GM11168 (cell line): Measurements from ENCODE around the gene SEMA3E.
"Not testable (repeated sequence)": the region's sequence is repeated elsewhere in the genome, so short reads cannot be mapped to it uniquely, and the experiment has no call there.

Experiments used
- in situ Hi-C: fragments of 300-500 bp; cut with MboI; formaldehyde crosslinking; loops from one replicate; pipeline ENCODE4 v1.12.0; 2022; ENCODE audit warnings: low sequenced_read_pairs; ENCODE audit not compliant: unreplicated experiment

SEMA3E gene

DNA sequence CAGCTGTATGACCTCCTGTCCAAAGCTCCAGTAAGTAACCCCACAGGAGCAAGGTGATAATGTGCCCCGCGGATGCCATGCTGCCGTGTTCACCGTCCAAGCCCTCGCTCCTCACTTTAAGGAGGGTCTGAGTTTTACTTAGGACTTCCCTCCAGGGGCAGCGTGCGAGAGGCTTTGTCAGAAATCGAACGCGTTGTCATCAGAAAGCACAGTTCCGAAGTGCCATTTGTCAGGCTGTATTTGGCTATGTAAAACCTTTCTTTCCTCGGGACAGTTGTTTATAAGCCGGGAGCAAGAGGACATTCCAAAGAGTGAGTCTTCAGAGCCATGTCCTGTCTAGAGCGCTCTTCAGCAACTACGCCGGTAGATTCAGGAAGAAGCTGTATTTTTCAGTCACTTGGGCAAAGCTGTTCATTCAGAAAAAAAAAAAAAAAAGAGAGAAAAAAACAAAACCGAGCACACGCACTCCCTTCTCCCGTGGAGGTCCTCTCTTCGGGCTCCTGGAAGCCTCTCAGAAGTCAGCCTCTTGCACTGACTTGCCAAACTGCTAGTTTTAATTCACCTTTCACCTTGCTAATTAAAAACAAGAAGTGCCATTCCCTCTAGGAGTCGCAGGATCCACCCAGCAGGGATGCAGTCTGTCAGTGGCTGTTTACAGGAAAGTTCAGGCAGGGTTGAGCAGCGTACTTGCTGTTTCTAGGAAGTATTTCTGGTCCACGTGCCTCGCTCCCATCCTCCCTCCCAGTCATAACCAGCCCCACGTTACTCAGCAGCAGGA lies at the start of gene SEMA3E:
Gene SEMA3E, minus strand, starts transcription at position 676 of the 778 bp plus-strand sequence.
- in situ Hi-C loops, result no loop called here

DNA sequence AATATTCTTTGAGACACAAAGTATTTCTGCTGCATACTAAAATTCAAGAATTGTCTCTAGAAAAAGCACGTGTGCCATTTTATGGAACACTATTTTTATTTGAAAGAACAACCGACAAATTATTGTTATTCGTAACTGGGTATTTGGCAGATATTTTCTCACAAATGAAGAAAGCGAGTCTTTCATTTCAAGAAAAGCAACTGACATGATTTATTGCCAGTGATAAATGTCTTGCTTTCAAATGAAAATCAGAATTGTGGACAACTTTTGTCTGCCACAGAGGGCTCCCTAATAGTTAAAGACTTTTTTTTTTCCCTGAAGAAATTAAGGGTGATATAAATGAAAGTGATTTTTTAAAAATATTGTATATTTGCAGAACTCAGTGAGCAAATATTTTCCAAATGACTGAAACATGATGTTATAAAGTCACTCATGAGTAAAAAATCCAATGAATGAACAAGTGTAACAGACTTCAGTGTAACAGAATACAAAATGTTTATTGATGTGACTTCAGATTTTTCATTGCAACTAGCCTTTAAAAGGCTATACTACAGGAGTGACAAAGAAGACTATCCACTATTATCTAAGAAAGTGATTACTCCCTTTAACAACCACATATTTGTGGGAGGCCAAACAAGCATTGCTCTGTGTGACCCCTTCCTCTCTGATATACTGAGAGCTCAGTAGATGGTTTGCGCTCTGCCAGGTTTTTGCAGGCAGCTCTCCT lies 49.0 kb upstream of the SEMA3E start:
- in situ Hi-C loops, result no loop called here

DNA sequence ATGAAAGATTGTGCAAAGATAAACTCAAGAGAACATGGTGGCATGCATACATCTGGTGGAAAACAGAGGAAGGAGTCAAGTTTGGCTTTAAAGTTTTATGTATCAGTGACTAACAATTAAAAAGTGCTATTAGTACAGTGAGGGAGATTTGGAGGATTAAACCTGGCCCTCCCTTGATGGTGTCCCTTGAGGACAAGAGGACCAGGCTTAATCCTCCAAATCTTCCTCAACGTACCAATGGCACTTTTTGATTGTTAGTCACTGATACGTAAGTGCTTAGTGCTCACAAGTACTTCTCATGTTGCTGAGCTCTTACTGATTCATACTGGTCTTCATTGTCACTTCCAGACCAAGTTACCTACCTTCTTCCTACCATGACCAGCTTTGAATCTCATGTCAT lies 47.2 kb upstream of the SEMA3E start:
- in situ Hi-C loops, result no loop called here

DNA sequence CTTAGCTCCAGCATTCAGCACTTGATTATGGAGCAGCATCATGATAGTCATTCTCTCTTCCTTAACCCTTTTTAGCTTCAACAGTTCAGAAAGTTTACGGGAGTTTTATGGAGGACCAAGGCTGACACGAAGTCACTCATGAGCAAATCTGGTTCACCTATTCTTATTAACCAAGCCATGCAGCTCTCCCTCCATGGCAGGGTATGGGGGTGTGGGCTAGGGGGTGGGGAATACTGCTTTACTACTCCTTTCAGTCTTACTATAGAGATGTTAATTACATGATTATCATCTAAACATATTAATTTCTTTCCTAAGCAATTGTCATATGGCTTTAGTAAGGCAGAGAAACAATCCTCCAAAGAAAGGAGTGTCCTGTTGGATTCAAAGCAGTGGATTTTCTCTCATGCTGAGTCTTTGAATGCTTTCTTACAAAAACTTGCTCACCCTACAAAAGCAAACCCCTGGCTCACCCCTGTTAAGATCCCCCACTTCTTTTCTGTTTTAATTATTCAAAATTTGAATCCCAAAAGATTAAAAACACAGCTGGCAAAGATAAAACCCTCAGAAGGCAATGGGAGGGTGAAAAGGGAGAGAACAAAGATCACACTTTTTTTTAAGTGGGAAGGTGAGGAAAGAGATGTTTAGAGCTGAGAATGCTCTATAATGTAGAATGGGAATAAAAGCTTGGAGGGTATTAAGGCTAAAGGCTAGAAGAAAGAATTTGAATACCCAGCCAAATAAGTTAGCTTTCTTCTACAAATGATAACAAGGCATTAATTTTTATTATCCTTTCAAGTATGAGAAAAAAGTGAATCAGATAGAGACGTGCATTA lies 46.4 kb upstream of the SEMA3E start:
- in situ Hi-C loops, result no loop called here

DNA sequence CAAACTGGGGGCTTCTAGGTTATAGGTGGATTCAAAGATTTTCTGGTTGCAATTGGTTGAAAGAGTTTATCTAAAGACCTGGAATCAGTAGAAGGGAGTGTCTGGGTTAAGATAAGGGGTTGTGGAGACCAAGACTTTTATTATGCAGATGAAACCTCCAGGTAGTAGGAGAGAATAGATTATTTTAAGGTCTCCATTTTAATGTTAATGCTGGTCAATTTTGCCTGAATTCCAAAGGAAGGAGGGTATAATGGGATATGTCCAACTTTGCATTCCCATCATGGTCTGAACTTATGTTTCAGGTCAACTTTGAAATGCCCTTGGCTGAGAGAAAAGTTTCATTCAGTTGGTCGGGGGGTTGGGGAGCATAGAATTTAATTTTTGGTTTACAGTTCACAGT lies 44.3 kb upstream of the SEMA3E start:
- in situ Hi-C loops, result no loop called here

DNA sequence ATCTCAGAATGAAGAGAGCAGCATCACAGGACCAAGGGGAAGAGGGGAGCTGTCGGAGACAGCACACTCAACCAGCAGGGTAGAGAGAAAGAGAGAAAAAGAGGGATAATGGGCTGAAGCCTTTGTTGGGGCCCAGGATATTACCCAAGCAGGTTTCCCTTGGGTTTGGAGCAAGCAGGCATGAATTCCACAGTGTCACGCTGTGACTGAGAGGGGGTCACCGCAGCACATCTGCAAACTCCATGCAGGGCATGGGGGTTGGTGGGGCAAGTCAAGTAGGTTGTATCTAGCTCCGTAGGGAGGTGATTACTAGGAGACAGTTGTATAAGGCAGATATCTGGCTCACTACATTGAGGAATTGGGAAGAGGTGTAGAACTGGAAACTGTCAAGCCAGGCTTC lies 42.2 kb upstream of the SEMA3E start:
- in situ Hi-C loops, result no loop called here

DNA sequence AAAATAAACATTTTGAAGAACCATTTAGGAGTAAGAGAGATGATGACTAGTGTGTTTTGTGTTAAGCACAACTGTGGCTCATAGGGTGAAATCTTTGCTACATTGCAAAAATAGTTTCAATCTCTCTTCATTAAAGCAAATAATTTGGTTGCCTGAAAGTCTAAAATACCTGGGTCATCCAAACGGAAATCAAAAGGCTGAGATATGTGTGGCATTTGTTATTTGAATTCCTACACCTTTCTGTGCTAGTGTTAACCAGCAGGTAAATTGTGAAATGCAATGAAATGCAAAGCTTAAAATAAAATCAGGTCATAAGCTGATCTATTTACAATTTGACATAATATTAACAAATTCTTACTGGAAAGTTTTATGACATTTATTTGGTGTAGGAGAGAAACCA lies 40.9 kb upstream of the SEMA3E start:
- in situ Hi-C loops, result no loop called here

DNA sequence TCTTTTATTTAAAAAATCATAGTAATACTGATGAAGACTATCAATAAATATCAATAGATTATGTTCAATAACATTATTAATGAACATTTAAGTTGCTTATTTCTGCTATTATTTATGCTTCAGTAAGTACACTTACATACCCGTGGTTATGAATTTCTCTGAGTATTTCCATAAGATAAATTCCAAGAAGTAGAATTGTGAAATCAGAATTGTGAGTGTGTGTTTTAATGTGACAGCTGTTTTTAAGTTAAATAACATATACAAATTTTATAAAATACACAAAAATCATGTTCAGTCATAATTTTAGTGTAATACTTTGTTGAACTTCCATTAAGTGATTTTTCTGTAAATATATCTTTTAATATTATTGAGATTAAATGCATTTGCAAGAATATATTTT lies 37.5 kb upstream of the SEMA3E start:
- in situ Hi-C loops, result no loop called here

DNA sequence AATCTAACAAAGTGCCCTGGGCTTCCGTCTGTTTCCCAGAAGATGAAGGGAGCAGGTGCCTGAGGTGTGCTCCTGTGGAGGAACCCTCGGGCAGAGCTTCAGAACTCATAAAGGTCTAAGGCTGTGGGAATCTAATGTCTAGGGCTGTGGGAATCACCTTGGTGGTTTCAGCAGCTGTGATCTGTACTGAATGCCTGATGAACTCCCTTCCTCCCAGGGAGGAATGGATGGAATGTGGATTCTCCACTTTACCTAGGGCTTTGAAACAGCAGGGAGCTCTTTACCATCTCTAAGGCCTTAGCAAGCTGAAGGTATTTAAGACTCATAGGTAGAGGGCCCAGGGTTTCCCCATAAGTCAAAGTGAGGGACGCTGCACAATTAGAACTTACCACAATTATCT lies 36.0 kb upstream of the SEMA3E start:
- in situ Hi-C loops, result no loop called here

DNA sequence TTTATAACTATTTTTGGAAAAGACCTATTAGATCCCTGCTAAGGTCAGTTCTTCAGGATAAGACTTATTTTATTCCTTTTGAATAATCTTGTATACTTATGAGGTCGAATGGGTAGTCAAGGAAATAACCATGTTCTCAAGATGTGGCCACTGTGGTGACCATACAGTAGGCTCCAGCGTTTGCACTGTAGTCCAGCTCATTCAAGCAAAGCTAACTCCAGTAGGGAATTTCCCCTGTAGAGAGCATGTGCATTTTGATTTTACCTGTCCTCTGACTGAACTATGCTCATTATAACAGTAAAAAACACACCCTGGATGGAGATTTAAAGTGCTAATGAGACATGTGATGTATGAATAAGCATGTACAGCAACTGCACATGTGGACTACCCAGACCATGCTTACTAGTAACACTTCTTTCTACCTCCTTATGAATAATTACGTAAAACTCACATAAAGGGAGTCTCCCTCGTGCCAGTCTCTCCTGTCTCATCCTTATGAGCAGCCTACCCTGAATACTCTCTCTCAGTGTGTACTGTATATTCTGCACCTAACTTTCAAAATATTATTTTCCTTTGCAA lies 32.4 kb upstream of the SEMA3E start:
- in situ Hi-C loops, result no loop called here

DNA sequence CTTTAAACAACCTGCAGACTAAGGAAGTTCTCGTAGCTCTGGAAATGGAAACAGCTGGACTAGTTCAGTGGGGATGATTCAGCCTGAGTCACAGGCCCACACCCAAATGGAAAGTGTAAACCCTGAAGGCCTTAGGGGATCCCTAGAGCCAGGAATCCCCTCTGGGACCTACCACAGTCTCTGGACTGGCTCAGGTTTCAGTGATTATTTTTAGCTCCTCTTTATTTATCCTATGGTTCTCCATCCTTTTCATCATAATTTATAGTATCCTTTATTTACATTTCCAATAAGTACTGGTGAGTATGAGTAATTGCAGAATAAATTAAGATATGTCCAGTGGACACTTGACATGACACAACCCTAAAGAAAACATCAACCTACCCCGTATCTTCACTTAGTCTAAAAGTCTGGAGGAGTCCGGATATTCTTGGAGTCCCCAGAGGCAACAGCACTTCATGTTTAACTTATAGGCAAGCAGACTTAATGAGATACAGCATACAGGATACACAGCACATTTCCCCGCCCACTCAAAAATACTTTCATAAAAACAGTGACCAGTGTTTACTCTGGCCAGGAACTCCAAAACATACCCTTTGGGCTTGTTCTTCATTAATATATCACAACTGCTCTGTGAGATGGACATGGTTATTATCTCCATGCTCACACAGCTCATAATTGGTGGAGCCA lies 28.4 kb upstream of the SEMA3E start:
- in situ Hi-C loops, result no loop called here

DNA sequence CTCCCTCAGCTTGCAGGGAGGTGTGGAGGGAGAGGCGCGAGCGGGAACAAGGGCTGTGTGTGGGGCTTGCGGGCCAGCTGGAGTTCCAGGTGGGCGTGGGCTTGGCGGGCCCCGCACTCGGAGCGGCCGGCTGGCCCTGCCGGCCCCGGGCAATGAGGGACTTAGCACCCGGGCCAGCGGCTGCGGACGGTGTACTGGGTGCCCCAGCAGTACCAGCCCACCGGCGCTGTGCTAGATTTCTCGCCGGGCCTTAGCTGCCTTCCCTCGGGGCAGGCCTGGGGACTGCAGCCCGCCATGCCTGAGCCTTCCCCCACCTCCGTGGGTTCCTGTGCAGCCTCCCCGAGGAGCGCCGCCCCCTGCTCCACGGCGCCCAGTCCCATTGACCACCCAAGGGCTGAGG lies 24.4 kb upstream of the SEMA3E start:
- in situ Hi-C loops, result not testable (repeated sequence)

DNA sequence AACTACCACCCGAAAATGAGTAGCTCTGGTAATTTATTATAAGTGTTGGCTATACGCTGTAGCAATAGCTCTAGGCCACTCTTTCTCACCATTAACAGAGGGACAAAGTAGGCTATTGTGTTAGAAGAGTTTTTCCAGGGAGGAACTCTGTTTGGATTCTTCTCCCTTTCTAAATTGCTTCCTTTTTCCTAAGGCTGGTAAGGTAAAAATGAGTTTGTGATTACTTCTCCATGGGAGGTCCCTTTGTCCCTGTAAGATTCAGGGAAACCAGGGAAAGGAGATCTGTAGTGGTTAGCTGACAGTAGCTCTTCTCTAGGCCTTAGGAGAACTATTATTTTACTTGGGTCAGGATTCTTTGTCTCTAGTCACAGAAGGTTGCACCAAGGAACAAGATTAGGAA lies 23.2 kb upstream of the SEMA3E start:
- in situ Hi-C loops, result no loop called here

DNA sequence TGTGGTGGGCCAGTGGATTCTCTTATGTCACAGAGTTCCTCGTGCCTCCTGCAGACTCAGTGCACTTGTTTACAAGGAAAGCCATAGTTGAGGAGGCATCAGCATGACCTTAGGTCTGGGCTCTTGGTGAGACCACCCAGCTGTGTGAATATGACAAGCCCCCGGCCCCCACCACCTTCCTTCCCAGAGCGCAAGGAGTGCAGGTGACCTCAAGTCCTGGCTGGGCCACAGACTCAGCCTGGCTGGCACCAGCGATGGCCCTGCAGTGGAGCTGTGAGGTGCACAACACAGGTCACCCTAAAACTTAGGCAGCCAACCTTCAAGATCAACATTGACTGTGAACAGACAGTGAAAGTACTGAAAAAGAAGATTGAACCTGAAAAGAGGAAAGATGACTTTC lies 14.2 kb upstream of the SEMA3E start:
- in situ Hi-C loops, result no loop called here

DNA sequence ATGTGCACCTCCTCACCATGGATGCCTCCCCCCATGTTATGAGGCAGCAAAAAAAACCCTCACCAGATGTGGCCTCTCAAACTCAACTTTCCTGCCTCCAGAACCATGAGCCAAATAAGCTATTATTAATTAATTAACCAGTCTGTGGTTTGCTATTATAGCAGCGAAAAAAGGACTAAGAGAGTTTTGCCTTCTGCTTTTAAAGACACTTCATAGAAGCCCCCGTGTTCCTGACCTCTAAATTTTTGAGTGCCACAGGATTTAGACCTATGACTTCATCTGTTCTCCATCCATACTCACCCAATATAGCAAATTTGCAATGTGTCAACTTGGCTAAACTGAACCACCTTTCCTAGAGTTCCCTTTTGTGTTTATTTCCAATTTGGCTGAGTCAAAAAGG lies 9.2 kb upstream of the SEMA3E start:
- in situ Hi-C loops, result no loop called here

DNA sequence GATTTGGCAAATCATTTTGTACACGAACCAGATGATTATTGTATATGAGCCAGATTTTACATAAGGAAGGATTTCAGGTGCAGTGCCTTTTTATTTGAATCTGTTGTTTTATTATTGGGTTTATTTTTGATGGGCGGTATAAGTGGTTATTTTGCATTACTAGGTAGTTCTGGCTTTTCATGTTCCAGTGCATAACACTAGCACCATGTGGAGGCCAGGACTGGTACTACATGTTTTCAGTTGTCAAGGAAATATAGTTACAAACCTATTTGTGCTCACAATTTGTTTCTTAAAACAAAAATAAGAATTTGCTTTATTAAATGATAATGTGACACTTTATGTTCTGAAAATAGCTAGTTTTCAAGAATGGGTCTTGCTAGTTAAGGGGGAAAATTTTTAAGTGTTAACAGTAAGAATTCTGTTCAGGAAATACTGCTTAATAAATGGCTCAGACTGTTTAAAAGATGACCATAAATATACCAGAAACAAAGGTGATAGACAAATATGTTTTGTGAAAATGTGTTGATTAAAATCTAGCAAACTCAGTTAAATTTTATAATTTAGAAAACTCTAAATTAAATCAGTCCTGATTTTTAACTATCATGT lies 7.1 kb upstream of the SEMA3E start:
- in situ Hi-C loops, result no loop called here

DNA sequence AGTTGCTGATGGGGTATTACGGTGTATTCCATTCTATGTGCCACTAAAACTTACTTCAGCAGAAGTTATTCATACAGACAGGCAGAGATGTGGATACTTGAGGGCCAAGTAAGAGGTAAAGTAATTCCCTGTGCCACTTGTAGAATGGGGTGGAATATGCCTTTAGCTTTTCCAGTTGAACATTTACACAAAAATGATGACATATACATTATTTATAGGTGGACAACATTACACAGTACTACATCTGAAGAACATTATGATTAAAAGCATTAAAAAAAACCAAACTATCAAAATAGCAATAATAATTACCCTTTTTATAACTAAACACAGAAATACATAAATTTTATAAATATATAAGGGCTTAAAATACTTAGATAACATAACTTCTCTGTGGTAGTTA lies 3.5 kb upstream of the SEMA3E start:
- in situ Hi-C loops, result no loop called here

DNA sequence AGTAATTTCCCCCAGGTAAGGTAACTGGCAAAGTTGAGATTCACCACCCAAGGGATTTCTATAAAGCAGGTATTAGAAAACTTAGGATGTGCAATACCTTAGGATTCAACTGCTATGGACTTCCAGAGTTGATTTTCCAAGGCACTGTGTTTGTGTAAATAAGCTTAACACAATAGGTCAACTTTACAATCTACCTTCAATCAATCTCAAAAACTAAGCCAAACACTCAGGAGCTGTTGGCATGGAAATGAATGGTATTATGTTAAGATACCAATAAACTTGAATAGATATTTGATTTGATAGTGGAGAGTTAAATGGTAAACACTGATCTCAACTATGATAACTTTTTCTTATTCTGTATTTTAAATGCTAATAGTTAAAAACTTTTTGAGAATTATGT lies 762 bp upstream of the SEMA3E start:
- in situ Hi-C loops, result no loop called here

DNA sequence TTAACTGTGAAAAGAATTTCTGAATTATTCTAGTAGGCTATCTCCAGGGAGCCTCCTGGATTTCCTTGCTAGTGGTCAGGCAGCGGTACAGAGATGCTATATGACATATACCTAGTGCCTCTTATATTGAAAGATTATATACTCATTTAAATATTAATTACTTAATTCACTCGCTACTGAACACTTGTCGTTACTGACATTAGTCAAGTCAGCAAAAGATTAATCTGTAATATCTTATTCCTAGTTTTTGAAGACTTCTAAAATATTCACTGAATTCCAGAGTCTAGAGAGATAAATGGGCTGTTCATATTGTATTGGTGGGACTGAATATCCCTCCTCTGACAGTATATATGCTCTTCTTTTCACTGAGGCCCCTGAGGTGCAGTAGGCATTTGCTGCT lies 2.9 kb downstream of the SEMA3E start:
- in situ Hi-C loops, result no loop called here

DNA sequence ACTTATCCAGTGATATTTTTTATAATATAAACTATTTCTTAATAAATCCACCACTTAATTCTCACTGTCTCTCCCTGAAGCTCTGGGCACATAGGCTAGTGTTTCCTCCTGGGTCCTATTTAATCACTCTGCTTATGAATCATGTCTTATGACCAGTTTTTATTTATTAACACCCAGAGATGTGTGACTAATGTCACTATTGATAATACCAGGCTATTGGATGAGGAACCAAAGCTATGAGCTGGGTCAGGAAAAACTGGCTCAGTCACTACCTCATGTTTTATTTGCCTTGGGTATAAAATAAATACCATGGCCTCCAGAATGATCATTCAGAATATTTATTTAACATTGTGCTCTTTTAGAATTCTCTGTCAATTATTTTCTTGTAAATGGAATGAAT lies 5.2 kb downstream of the SEMA3E start:
- in situ Hi-C loops, result no loop called here
